Thyroid gland (tissue), 4 donors: Measurements from ENCODE around the gene MSANTD2. TPM values are rescaled to one million over a fixed set of nuclear protein-coding genes. Genes with fewer than 3 reads are reported as not detected.

Experiments used
- DNase-seq, 2 donors: peaks; one replicate each; pipeline ENCODE4 v3.0.0-alpha.2; 2019
- H3K27ac ChIP-seq, 3 donors: fragments of 200-600 bp; sonication (generic); 1 replicate in 2 of 3; 2 replicates in 1 of 3; pipeline ENCODE4 v1.5.1; 2016 to 2019; ENCODE audit warnings: mild to moderate bottlenecking in 1 of 3, moderate library complexity in 1 of 3
- H3K27me3 ChIP-seq: fragments of 200-600 bp; sonication (generic); one replicate; pipeline ENCODE4 v1.5.1; 2019
- H3K36me3 ChIP-seq, 2 donors: fragments of 200-600 bp; sonication (generic); one replicate each; pipeline ENCODE4 v1.5.1; 2016 to 2019
- H3K4me1 ChIP-seq, 2 donors: fragments of 200-600 bp; sonication (generic); one replicate each; pipeline ENCODE4 v1.5.1; 2017 to 2019
- H3K4me3 ChIP-seq, 3 donors: fragments of 200-600 bp; sonication (generic); replicated peaks in 1 of 3; 1 replicate in 2 of 3; 2 replicates in 1 of 3; pipeline ENCODE4 v1.5.1; 2016; ENCODE audit warnings: mild to moderate bottlenecking in 1 of 3
- H3K9me3 ChIP-seq: fragments of 200-600 bp; sonication (generic); one replicate; pipeline ENCODE4 v1.5.1; 2017
- POLR2A ChIP-seq, 2 donors: fragments of 450-650 bp; IDR thresholded peaks; one replicate each; pipeline ENCODE4 v1.6.1; 2017; ENCODE audit warnings: antibody characterized with exemption in 2 of 2, mild to moderate bottlenecking in 2 of 2, moderate library complexity in 1 of 2
- WGBS, 2 donors: methylation state at CpG; one replicate each; pipeline ENCODE4 v1.1.5; 2017; 5-methylcytosine and 5-hydroxymethylcytosine counted together
- intact Hi-C: fragments of 100-400 bp; cut with DNase I; formaldehyde crosslinking; loops from one replicate; pipeline ENCODE4 v1.15.1; 2023
- total RNA-seq, 4 donors: library from RNA; depleted of rRNA; stranded (reverse); fragments of >200 nt; gene quantifications; one replicate each; pipeline ENCODE4 v1.2.3, GENCODE V29; 2016
- TF ChIP-seq, protein P1 (sequence below), 6 experiments: fragments of 200-600 bp in 3 of 6; fragments of 450-650 bp in 3 of 6; sonication (generic) in 3 of 6; IDR thresholded peaks; one replicate each; pipeline ENCODE4 v1.5.1; 2016 to 2019; ENCODE audit warnings: antibody characterized with exemption in 6 of 6, mild to moderate bottlenecking in 2 of 6, inconsistent platforms in 1 of 6, moderate library complexity in 1 of 6

The MSANTD2 gene
- total RNA-seq, 4 donors from 2014 or later, result 29.1 to 56.1 (median 37.0) TPM

DNA sequence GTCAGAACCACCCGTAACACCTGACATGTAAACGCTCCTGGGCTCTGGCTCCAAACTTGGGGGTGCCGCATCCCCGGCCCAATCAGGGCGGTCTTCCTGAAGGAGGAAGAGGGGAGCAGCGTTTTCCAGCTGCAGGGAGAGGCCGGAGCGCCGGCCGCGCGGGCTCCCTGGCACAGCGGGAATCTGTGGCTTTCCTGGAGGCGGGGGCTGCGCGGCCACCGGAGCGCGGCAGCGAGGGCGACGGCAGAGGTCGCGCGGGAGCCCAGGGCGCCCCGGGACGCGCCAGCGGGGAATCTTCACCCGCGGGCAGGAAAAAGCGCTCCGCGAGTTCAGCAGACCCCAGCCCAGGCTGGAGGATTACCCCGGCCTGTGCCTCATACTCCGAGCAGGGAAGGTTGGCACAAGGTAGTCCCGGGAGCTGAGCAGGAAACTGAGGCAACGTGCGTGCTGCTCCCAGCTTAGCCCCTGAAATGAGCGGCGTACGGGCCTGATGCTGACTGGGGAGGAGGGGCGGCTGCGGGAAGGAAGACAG lies 37.5 kb downstream of the MSANTD2 start:
- peaks cover 28 to 57% of the 10 kb centered on the region in 2 donors for H3K4me1 ChIP-seq
- no peaks in the 10 kb centered on the region for H3K9me3 ChIP-seq
- peak overlapping the region; percentile 89 to 98 (median 94) for H3K27ac ChIP-seq
- 0 to 1% methylated on average over 4 to 19 of the region's 45 CpGs for WGBS, 2 donors
- no peaks in the 10 kb centered on the region for H3K27me3 ChIP-seq
- H3K36me3 ChIP-seq, result peaks cover 0 to 3% of the 10 kb centered on the region in 2 donors
- H3K4me3 ChIP-seq, result peak overlapping the region; percentile 30 to 93 (median 65)
- intact Hi-C loops, result loop anchor here (5.0 kb wide), 2 partner anchors 35 to 90 kb away; partner anchors contain the start of genes SIAE and SPA17
- DNase-seq, result peak; percentile 59 to 60
- TF ChIP-seq, protein P1, sequence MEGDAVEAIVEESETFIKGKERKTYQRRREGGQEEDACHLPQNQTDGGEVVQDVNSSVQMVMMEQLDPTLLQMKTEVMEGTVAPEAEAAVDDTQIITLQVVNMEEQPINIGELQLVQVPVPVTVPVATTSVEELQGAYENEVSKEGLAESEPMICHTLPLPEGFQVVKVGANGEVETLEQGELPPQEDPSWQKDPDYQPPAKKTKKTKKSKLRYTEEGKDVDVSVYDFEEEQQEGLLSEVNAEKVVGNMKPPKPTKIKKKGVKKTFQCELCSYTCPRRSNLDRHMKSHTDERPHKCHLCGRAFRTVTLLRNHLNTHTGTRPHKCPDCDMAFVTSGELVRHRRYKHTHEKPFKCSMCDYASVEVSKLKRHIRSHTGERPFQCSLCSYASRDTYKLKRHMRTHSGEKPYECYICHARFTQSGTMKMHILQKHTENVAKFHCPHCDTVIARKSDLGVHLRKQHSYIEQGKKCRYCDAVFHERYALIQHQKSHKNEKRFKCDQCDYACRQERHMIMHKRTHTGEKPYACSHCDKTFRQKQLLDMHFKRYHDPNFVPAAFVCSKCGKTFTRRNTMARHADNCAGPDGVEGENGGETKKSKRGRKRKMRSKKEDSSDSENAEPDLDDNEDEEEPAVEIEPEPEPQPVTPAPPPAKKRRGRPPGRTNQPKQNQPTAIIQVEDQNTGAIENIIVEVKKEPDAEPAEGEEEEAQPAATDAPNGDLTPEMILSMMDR (IDR thresholded peaks at IDR 0.05), result no peak
- no peak for TF ChIP-seq POLR2A (IDR thresholded peaks at IDR 0.05)

DNA sequence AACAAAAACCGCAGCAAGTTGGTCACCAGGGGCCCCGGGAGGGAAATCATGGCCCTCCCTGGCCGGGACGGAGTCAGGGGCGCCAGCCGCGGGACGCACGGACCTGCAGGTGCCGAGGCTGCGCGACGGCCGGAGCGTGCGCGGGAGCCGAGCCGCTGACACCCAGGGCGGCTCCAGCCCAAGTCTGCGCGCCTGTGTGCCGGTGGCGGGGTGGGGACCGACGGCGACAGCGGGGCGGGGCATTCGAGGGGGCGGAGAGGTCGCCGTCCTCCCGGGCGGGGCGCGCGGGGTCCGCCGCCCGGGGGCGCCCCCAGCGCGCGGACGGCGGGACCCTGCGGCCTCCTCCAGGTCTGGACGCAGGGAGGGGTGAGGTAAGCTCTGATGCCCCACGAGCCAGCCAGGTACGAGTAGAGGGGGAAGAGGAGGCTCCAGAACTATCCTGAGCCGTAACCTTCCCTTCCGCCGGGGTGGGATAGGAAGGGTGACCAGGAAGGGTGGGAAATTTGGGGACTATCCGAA lies 38.0 kb downstream of the MSANTD2 start, which contains the start of gene ESAM:
ESAM (minus strand) TSS at position 186 of the 519 bp plus-strand sequence; CDS start at position 50, 136 bp downstream.
- intact Hi-C loops, result loop anchor here (5.0 kb wide), 2 partner anchors 35 to 90 kb away; partner anchors contain the start of genes SIAE and SPA17
- 0 to 1% methylated on average over 8 to 14 of the region's 55 CpGs for WGBS, 2 donors
- peak; percentile 86 for DNase-seq
- Histone ChIP-seq H3K27me3 (no peaks in the 10 kb centered on the region), H3K27ac (peak within 1 kb of the TSS; percentile 89 to 98 (median 94)), H3K36me3 (peaks cover 0 to under 1% of the 10 kb centered on the region in 2 donors), H3K9me3 (no peaks in the 10 kb centered on the region), H3K4me3 (peak within 1 kb of the TSS; percentile 48 to 93 (median 88)), H3K4me1 (peaks cover 28 to 63% of the 10 kb centered on the region in 2 donors)
- TF ChIP-seq, protein P1 (IDR thresholded peaks at IDR 0.05), result no peak
- peak; percentile 62 to 94 for TF ChIP-seq POLR2A (IDR thresholded peaks at IDR 0.05)

DNA sequence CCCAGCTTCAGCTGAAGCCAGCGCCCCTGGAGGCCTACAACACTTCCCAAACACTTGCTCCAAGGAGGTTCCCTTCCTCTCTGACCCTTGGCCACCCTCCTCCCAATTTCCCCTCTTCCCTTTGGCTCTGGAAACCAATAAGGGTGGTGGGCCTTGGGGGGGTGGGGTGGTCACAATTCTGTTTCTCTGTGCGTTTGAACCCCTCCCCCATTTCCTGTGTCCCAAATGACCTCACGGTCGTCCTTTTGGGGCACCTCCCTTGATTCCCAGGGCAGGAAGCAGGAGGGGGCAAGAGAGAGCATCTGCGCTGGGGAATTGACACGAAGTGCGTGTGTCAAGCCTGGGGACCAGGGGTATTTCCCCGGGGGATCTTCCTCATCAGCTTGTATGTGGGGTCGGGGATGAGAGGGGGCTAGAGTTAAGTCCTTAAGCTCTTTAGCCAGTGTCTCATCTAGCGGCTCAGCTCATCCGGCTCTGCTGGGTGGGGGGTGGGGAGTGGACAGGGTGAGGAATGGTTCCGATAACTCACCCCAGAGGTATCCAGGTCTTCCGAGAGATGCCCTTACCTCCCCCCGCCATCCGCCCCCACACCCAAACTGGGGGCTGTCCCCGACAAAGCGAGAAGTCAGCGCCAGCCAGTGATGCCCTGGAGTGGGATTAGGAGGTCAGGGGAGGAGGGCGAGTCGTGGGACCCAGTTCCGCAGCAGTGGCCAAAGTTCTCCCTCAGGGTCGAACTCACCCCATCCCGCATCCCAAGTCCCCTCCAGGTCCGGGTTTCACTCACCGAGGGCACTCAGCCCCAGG lies 38.7 kb downstream of the MSANTD2 start:
- Histone ChIP-seq H3K27me3 (no peaks in the 10 kb centered on the region), H3K4me1 (peaks cover 28 to 69% of the 10 kb centered on the region in 2 donors), H3K4me3 (peak overlapping the region; percentile 48 to 93 (median 88)), H3K36me3 (peaks cover 0 to 6% of the 10 kb centered on the region in 2 donors), H3K9me3 (no peaks in the 10 kb centered on the region), H3K27ac (peak overlapping the region; percentile 89 to 98 (median 94))
- DNase-seq, result peak; percentile 42 to 43
- 7 to 19% methylated on average over 10 to 18 of the region's 25 CpGs for WGBS, 2 donors
- intact Hi-C loops, result loop anchor here (5.0 kb wide), 2 partner anchors 36 to 89 kb away; partner anchors contain the start of genes SIAE and SPA17
- TF ChIP-seq POLR2A (IDR thresholded peaks at IDR 0.05), result no peak
- TF ChIP-seq, protein P1 (IDR thresholded peaks at IDR 0.05), result no peak

DNA sequence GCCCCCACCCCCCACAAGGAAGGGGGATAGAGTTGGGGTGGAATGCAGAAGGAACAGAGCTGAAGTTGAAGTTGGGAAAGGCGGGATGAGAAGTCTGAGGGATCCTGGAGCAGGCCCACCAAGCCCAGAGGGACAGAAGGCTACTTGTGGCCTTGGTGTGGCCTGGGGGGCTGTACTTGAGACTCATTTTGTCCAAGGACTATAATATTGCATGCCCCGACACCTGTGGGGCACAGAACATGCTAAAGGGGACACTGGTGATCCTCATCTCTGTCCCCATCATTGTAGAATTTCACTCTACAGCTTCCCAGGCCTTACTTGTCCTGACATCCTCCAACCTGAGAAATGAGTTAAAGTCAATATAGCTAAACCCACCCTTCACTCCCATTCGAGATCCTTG lies 39.4 kb downstream of the MSANTD2 start:
- intact Hi-C loops, result loop anchor here (5.0 kb wide), 2 partner anchors 36 to 89 kb away; partner anchors contain the start of genes SIAE and SPA17
- H3K27me3 ChIP-seq, result no peaks in the 10 kb centered on the region
- WGBS, 2 donors, result 29 to 42% methylated on average over 3 of the region's 3 CpGs
- H3K27ac ChIP-seq, result peak overlapping the region; percentile 89 to 98 (median 94)
- H3K4me1 ChIP-seq, result peaks cover 28 to 70% of the 10 kb centered on the region in 2 donors
- H3K36me3 ChIP-seq, result peaks cover 0 to 11% of the 10 kb centered on the region in 2 donors
- TF ChIP-seq, protein P1 (IDR thresholded peaks at IDR 0.05), result no peak
- no peak for TF ChIP-seq POLR2A (IDR thresholded peaks at IDR 0.05)
- peak overlapping the region; percentile 48 to 93 (median 88) for H3K4me3 ChIP-seq
- no peaks in the 10 kb centered on the region for H3K9me3 ChIP-seq
- no peak for DNase-seq
